HEK293 (cell line): ENCODE results near the gene CWF19L2.

ENCODE experiments used
- MEIS1 ChIP-seq: sonication (generic); formaldehyde crosslinking; IDR thresholded peaks from 2 replicates; pipeline ENCODE4 v1.8.1; 2022; ENCODE audit warnings: missing genetic modification reagents, mild to moderate bottlenecking, borderline replicate concordance
- YY1 ChIP-seq: fragments of 450-650 bp; formaldehyde crosslinking; IDR thresholded peaks from 2 replicates; pipeline ENCODE4 v1.5.1; 2018; ENCODE audit warnings: missing biosample characterization, missing genetic modification characterization
- ZBTB26 ChIP-seq: fragments of 450-650 bp; formaldehyde crosslinking; optimal IDR thresholded peaks from 2 replicates; pipeline ENCODE3; 2016; ENCODE audit warnings: missing biosample characterization, mild to moderate bottlenecking, missing genetic modification characterization
- ZNF776 ChIP-seq: fragments of 450-650 bp; formaldehyde crosslinking; IDR thresholded peaks from 2 replicates; pipeline ENCODE4 v1.5.0; 2017; ENCODE audit warnings: missing biosample characterization, missing genetic modification characterization, borderline replicate concordance
- TF ChIP-seq, protein P1 (sequence below): fragments of 450-650 bp; formaldehyde crosslinking; IDR thresholded peaks from 2 replicates; pipeline ENCODE4 v1.5.1; 2016; ENCODE audit warnings: missing biosample characterization, missing genetic modification characterization
- TF ChIP-seq, protein P2 (sequence below): sonication (generic); formaldehyde crosslinking; IDR thresholded peaks from 2 replicates; pipeline ENCODE4 v1.8.1; 2022; ENCODE audit warnings: mild to moderate bottlenecking, moderate library complexity, missing genetic modification reagents

- TF ChIP-seq, protein P1, sequence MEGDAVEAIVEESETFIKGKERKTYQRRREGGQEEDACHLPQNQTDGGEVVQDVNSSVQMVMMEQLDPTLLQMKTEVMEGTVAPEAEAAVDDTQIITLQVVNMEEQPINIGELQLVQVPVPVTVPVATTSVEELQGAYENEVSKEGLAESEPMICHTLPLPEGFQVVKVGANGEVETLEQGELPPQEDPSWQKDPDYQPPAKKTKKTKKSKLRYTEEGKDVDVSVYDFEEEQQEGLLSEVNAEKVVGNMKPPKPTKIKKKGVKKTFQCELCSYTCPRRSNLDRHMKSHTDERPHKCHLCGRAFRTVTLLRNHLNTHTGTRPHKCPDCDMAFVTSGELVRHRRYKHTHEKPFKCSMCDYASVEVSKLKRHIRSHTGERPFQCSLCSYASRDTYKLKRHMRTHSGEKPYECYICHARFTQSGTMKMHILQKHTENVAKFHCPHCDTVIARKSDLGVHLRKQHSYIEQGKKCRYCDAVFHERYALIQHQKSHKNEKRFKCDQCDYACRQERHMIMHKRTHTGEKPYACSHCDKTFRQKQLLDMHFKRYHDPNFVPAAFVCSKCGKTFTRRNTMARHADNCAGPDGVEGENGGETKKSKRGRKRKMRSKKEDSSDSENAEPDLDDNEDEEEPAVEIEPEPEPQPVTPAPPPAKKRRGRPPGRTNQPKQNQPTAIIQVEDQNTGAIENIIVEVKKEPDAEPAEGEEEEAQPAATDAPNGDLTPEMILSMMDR (tag by site-specific recombination): no peak
- TF ChIP-seq, protein P2, sequence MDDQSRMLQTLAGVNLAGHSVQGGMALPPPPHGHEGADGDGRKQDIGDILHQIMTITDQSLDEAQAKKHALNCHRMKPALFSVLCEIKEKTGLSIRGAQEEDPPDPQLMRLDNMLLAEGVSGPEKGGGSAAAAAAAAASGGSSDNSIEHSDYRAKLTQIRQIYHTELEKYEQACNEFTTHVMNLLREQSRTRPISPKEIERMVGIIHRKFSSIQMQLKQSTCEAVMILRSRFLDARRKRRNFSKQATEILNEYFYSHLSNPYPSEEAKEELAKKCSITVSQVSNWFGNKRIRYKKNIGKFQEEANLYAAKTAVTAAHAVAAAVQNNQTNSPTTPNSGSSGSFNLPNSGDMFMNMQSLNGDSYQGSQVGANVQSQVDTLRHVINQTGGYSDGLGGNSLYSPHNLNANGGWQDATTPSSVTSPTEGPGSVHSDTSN (CRISPR knock-in tag): no peak
- no peak for TF ChIP-seq YY1 (tag by site-specific recombination)
- no peak for TF ChIP-seq ZNF776 (tag by site-specific recombination)
- TF ChIP-seq ZBTB26: no peak
- TF ChIP-seq MEIS1 (CRISPR knock-in tag): no peak
These were observed 16.2 kb upstream of the CWF19L2 start for GRCh38 chr11:107473792-107474191.
